ENCODE data around the gene FBXO24. TPM values are rescaled to one million over a fixed set of nuclear protein-coding genes. Genes with fewer than 3 reads are reported as not detected.

FBXO24 gene
- total and polyA plus RNA-seq, 9 of the 15 experiments (the other 6 are each of a cell fraction or from before 2014, with no cell fraction given), result 0.17 to 0.95 (median 0.50) TPM

GRCh38 chr7:100641463-100641859 is 55.3 kb downstream of the FBXO24 start, which contains the start of gene TFR2 (continued):
- TF ChIP-seq TCF15 (CRISPR knock-in tag; IDR thresholded peaks at IDR 0.05), result no peak
- TF ChIP-seq ZNF121 (CRISPR knock-in tag; conservative IDR thresholded peaks at IDR 0.05), result no peak
- peak; percentile 77; the same call in 1 of the 2 replicates for TF ChIP-seq ELF4 (CRISPR knock-in tag; IDR thresholded peaks at IDR 0.05)
- 0 out of 2 replicates have a peak, but pooled peaks have one; percentile 19 for TF ChIP-seq E2F3 (CRISPR knock-in tag; IDR thresholded peaks at IDR 0.05)
- 0 out of 2 replicates have a peak, but pooled peaks have one; percentile 39 for TF ChIP-seq GTF2F1 (IDR thresholded peaks at IDR 0.05; ENCODE audit: low read depth, low read length)
- TF ChIP-seq ZBTB1 (CRISPR knock-in tag; IDR thresholded peaks at IDR 0.05; ENCODE audit: borderline replicate concordance, low read depth), result no peak
- TF ChIP-seq HDAC6 (IDR thresholded peaks at IDR 0.05; ENCODE audit: low read depth, low read length), result no peak
- TF ChIP-seq, protein P1, sequence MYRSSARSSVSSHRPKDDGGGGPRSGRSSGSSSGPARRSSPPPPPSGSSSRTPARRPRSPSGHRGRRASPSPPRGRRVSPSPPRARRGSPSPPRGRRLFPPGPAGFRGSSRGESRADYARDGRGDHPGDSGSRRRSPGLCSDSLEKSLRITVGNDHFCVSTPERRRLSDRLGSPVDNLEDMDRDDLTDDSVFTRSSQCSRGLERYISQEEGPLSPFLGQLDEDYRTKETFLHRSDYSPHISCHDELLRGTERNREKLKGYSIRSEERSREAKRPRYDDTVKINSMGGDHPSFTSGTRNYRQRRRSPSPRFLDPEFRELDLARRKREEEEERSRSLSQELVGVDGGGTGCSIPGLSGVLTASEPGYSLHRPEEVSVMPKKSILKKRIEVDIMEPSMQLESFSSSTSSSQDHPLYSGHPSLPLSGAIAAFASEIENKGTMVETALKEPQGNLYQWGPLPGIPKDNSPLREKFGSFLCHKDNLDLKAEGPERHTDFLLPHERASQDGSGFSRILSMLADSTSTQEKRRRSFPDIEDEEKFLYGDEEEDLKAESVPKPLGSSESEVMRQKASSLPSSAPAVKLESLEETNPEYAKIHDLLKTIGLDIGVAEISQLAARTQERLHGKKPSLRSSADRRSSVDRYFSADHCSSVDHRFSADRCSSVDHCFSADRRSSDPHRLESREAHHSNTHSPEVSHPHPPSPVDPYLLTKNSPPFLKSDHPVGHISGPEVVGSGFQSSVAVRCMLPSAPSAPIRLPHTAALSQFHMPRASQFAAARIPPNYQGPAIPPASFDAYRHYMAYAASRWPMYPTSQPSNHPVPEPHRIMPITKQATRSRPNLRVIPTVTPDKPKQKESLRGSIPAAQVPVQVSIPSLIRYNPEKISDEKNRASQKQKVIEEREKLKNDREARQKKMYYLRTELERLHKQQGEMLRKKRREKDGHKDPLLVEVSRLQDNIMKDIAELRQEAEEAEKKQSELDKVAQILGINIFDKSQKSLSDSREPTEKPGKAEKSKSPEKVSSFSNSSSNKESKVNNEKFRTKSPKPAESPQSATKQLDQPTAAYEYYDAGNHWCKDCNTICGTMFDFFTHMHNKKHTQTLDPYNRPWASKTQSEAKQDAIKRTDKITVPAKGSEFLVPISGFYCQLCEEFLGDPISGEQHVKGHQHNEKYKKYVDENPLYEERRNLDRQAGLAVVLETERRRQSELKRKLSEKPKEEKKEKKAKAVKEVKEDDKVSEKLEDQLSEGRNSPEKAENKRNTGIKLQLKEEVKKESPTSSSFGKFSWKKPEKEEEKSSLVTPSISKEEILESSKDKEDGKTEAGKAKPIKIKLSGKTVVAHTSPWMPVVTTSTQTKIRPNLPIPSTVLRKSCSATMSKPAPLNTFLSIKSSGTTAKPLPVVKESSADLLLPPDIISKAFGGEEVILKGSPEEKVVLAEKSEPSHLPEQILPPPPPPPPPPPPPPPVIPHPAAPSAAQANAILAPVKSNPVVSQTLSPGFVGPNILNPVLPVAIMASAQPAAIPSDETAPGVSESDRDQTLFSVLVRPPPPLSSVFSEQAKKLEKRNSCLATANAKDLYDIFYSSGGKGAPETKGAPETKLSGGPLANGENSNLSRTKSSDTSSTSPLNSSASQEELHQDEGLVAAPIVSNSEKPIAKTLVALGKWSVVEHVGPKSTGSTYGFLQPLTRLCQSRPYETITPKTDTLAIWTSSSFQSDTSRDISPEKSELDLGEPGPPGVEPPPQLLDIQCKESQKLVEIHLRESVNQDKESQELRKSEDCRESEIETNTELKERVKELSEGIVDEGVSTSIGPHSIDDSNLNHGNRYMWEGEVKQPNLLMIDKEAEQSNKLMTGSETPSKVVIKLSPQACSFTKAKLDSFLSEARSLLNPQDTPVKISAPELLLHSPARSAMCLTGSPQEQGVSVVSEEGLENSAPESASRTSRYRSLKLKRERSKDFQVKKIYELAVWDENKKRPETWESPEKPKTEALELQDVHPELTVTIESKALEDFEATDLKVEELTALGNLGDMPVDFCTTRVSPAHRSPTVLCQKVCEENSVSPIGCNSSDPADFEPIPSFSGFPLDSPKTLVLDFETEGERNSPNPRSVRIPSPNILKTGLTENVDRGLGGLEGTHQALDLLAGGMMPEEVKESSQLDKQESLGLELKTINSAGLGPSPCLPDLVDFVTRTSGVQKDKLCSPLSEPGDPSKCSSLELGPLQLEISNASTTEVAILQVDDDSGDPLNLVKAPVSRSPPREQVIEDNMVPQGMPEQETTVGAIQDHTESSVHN (IDR thresholded peaks at IDR 0.05; ENCODE audit: borderline replicate concordance in 1 of 2, low read depth in 1 of 2), result no peak
- no peak for TF ChIP-seq RBBP5 (IDR thresholded peaks at IDR 0.05; ENCODE audit: borderline replicate concordance, insufficient read depth, low read length, poor library complexity, severe bottlenecking)
- TF ChIP-seq HDAC1 (IDR thresholded peaks at IDR 0.05), result peak in 1 of 2 experiments; percentile 29; a peak in 2 of 4 replicates
- TF ChIP-seq MAFG (tag; conservative IDR thresholded peaks at IDR 0.05), result no peak
- no peak for TF ChIP-seq MXI1 (IDR thresholded peaks at IDR 0.05; ENCODE audit: low read depth, low read length)
- TF ChIP-seq ZFP91 (CRISPR knock-in tag; IDR thresholded peaks at IDR 0.05), result no peak
- peak; percentile 89 for TF ChIP-seq SMAD4 (CRISPR knock-in tag; conservative IDR thresholded peaks at IDR 0.05)
- peak; percentile 95 for TF ChIP-seq TEAD4 (IDR thresholded peaks at IDR 0.05; ENCODE audit: low read length)
- TF ChIP-seq TEAD4 (CRISPR knock-in tag; IDR thresholded peaks at IDR 0.05; ENCODE audit: borderline replicate concordance), result no peak
- TF ChIP-seq ZNF3 (CRISPR knock-in tag; IDR thresholded peaks at IDR 0.05), result no peak
- no peak for TF ChIP-seq ZNF77 (CRISPR knock-in tag; IDR thresholded peaks at IDR 0.05)
- TF ChIP-seq TCFL5 (CRISPR knock-in tag; conservative IDR thresholded peaks at IDR 0.05), result no peak
- TF ChIP-seq SMC3 (conservative IDR thresholded peaks at IDR 0.05; ENCODE audit: insufficient read depth, low read depth, low read length), result no peak
